Fibroblast of upper back skin (primary cell): ENCODE data around the gene HPS1.

ENCODE experiments used
- DNase-seq: peaks from one replicate; pipeline ENCODE4 v3.0.0-alpha.2; 2013

HPS1 gene

DNA sequence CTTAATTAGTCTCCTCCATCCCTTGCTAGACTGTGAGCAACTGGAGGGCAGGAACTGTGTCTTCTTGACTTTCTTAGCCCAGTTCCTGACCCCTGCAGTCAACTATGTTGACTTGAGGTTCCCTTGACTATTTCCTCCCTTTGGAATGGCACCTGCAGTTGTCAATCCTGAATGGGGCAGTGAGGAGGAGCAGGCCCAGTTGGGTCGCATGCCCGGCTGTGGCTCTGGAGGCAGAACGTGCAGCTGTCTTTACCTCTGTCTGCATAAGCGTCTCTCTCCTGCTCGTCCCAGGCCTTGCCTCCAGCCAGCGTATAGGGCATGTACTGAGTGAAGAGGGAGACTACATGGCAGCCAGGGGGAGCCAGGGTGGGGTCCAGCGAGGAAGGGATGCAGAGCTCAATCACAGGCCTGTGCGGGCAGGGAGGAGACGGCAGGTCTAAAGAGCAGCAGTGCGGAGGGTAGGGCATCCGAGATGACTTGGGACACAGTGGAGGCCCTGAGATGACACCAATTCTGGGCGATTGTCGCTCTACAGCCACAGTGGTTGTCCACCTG lies 58.6 kb downstream of the HPS1 start:
- DNase-seq, result no peak

DNA sequence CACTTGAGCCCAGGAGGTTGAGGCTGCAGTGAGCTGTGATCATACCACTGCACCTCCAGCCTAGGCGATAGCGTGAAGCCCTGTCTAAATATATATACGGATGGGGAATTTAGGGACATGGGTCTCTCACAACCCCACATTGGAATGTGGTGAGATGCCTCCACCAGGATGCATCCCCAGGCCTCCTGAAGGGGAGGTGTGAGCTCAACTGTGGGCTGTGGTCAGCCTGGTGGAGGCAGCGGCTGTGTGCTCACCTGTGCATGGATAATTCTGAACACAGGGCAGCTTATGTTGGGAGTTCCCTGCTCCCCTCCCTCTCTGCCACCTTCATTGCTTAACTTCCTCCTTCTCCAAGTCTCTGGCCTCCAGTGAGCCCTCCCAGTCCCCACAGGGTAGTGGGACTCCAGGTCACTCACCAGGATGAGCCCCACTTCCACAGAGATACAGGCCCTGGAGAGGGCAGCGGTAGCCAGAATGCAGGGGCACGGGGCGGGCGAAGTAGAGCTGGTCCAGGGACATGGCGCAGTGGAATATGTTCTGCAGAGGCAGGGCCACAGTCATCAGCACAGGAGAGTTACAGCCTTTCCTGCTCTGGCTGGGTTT lies 62.1 kb downstream of the HPS1 start:
- no peak for DNase-seq

GRCh38 chr10:98383869-98384268 lies 62.9 kb downstream of the HPS1 start:
- DNase-seq, result no peak

GRCh38 chr10:98383134-98383667 lies 63.5 kb downstream of the HPS1 start:
- DNase-seq, result peak; percentile 84

DNA sequence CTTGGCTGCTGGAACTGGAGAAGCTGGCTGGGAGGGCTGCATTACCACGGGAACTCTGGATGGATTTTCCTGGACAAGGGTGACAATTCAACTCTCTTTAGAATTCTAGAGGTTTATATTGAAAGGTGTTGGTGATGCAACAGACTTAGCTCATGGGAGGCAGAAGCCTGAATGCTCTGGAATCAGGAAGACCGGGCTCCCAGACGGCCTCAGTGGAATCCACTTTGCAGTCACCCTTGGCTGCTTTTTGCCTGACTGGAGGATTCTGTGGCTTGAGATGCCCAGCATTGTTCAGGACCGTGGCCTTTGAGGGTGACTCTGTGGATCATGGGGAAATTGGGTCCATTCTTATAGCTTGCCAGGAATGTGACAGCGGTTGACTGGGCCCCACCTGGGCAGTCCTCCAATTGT lies 64.0 kb downstream of the HPS1 start:
- DNase-seq, result no peak

- peak; percentile 18 for DNase-seq
Observed at GRCh38 chr10:98380493-98381339, 66.0 kb downstream of the HPS1 start.

- DNase-seq, result no peak
Observed at GRCh38 chr10:98378722-98379121, 68.0 kb downstream of the HPS1 start.

GRCh38 chr10:98377536-98377935 lies 69.2 kb downstream of the HPS1 start:
- no peak for DNase-seq

- no peak for DNase-seq
Observed at GRCh38 chr10:98377001-98377400, 69.7 kb downstream of the HPS1 start.

- peak; percentile 33 for DNase-seq
Observed at GRCh38 chr10:98376485-98376884, 70.2 kb downstream of the HPS1 start.

DNA sequence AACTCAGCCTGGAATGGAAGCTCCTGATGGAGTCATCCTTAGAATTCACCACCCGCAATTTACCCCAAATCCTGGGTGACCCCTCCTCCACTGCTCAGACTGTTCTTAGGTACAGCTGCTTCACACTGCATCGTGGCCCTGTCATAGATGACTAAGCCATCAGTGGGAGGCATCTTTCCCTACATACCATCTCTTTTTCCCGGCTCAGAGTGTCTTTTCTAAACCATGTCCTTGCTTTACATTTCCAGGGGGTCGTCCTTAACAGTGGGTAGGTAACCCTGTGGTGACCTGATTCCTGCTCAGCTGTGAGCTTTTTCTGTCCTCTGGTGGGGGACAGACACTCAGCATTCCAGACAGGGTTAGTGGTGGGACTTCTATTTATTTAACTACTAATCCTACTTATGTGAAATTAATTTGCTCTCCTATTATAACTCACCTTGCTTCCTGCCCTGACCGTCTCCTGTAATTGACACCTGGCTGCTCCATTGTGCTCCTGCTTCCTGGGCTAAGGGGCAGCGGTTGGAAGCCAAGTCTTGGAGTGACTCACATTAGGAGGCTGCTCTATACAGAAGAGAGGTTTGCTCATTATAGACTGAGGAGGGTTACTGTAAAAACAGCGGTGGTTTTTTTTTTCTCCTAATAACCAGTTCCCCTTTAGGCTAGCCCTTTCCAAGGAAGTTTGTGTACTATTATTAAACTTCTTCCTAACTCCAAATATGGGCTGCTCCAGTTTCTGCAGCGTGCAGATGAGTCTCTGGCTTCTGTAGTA lies 72.3 kb downstream of the HPS1 start:
- peak; percentile 79 for DNase-seq

DNA sequence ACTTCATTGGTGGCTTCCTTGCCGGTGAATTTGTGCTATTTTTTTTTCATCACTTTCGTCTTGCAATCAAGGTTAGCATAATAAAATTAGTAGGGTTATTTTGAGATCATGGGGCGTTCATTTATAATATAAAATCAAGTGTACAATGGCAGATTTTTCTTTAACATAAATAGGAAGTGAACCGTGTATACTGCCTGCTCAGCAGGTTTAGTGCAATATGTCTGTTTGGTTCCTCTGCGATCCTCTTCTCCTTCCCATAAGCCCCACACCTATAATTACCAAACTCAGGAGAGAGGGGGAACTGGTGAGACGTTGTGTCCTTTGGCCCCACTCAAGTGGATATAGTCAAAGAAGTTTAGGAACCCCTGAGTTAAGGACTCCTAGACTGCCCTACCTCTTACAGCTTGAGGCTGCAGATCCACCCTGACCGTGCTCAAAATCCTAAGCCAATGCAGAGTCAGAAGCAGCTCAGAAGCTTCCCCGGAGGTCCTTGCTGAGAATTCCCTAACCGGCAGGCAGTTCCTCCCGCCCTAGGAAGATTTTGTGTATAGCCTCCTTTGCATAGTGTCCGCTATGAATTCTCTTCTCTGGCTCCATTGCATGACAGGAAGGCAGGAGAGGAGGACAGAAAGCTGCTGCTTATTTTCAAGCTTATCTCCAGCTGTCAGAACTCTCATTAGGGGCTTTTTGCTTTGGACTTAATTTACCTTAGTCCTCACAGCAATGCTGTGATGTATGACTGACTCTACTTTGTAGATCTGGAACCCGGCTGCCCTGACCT lies 73.3 kb downstream of the HPS1 start:
- DNase-seq, result no peak

- DNase-seq, result no peak
Observed at GRCh38 chr10:98370831-98371820, 75.6 kb downstream of the HPS1 start.

DNA sequence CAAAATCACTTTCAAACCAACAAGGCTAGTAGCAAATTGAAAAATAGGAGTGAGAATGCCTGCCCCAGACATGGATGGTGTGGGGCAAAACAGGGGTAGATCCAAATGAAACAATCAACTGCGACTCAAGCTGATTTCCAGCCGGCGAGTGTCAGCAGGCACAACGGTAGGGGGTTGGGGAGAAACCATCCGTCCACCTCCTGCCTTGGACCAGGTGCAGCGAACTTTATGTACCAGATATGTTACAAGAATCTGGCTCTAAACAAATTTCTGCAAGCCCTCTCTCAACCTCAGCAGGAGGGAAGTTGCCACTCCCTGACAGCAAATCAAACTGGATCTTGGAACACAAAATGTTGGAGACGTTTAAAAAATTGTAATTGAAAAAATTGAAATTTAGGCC lies 76.9 kb downstream of the HPS1 start:
- no peak for DNase-seq

DNA sequence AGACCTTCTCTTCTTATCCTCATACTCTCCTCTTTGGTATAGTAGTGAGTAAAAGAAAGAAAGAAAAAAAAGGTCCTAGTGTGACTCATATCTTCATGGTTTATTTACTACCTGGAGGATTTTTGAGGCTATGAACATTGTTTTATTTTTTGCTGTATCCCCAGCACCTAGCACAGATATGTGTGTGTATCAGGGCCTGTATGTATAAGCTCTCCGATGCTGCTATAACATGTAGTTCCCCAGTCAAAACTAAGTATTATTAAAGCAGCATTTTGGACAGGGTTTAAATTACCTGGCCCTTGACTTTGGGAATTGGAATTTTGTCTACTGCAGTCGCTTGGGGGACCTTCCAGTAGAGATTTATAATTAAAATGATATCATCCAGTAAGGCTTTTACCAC lies 78.1 kb downstream of the HPS1 start:
- DNase-seq, result no peak

- no peak for DNase-seq
Observed at GRCh38 chr10:98367604-98368451, 78.9 kb downstream of the HPS1 start.
